ENCODE data around the gene CTSK.
"Not testable (repeated sequence)": the region's sequence is repeated elsewhere in the genome, so short reads cannot be mapped to it uniquely, and the experiment has no call there.

CTSK gene

GRCh38 chr1:150788946-150789345, 19.1 kb downstream of the CTSK start:
- TF ChIP-seq CTCF (conservative IDR thresholded peaks at IDR 0.05; ENCODE audit: low read depth, low read length), result no peak
- DNase-seq (ENCODE audit: low read depth), result no peak
- H3K4me3 ChIP-seq (ENCODE audit: low read length), result no peak overlapping the region

DNA sequence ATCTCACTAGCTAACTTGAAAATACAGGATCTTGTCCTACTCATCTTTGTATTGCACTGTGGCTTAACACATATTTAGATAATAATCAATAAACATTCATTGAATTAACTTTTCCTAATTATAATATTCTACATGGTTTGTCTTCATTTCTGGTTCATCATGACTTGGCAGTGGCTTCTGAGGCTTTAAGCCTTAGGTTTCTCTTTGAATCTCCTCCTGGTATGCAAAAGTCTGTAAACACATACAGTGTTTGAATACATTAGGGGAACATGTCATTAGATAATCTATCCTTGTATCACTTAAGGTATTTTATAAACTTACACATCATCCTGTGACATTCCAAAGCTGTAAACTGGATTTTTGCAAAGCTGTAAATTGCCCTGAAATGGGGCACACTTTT, 20.6 kb downstream of the CTSK start:
- no peak for DNase-seq (ENCODE audit: low read depth)
- TF ChIP-seq CTCF (conservative IDR thresholded peaks at IDR 0.05; ENCODE audit: low read depth, low read length), result no peak
- H3K4me3 ChIP-seq (ENCODE audit: low read length), result no peak overlapping the region

DNA sequence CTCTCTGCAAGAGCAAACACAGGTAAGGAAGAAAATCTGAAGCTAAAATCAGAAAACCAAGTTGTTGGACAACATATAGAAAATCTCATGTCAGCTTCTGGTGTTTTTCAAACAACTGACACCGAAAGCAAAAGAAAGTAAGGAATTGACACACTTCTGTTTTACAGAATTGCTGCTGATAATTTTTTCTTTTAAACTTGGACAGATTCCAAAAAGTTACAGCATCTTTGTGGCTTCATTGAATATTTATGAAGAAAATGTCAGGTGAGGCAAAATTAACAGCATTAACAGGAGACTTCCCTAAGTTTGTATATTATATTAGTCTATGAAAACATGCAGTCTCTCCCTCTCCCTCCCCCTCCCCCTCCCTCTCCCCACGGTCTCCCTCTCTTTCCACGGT, 27.6 kb downstream of the CTSK start:
- no peak for DNase-seq (ENCODE audit: low read depth)
- H3K4me3 ChIP-seq (ENCODE audit: low read length), result no peak overlapping the region
- TF ChIP-seq CTCF (conservative IDR thresholded peaks at IDR 0.05; ENCODE audit: low read depth, low read length), result no peak

DNA sequence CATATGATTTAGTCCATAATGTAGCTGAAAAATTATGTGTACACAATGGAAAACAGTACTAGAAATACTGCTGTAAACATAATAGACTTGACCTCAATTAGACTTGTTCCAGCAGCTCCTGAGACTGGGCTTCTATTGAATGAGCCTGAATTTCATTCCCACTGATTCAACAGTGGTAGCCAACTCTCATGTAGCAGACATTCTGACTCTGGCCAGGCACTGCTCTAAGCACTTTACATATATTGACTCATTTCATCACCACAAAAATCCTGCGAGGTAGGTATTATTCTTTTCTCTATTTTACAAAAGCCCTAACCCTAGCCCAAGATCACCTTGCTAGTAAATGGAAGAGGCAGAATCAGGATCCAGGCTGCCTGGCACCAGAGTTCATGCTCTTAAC, 29.7 kb downstream of the CTSK start:
- H3K4me3 ChIP-seq (ENCODE audit: low read length), result no peak overlapping the region
- no peak for TF ChIP-seq CTCF (conservative IDR thresholded peaks at IDR 0.05; ENCODE audit: low read depth, low read length)
- DNase-seq (ENCODE audit: low read depth), result no peak

DNA sequence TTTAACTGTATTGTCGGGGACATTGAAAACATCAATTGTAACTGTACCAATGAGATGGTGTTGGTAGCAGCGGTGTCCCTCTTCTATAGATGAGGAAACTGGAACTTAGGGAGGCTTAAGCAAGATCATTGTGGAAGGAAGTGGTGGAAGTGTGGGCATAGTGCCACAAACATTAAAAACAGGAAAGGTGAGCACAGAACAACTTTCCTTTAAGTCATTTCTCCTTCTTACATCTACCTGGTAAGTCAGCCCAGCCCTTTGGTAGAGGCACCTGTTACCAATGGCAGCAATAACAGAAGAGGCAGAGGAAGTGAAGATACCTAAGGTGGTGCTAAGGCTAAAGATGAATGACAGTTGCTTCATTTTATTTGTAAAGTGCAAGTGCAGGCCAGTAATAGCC, 30.5 kb downstream of the CTSK start:
- no peak overlapping the region for H3K4me3 ChIP-seq (ENCODE audit: low read length)
- no peak for DNase-seq (ENCODE audit: low read depth)
- TF ChIP-seq CTCF (conservative IDR thresholded peaks at IDR 0.05; ENCODE audit: low read depth, low read length), result no peak

DNA sequence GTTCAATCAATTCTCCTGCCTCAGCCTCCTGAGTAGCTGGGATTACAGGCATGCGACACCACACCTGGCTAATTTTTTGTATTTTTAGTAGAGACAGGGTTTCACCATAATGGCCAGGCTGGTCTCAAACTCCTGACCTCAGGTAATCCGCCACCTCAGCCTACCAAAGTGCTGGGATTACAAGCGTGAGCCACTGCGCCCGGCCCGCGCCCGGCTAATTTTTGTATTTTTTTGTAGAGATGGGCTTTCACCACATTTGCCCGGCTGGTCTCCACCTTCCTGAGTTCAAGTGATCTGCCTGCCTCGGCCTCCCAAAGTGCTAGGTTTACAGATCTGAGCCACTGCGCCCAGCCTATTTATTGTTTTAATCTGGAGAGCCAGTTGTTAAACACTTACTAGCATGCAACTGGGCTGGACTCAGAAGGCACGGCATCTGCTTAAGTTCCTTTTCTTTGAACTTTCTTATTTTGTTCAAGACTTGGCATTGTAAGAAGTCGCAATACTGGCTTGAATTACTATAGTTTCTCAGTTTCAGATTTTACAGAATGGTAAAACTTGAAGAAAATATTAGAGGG, 32.0 kb downstream of the CTSK start:
- DNase-seq (ENCODE audit: low read depth); H3K4me3 ChIP-seq (ENCODE audit: low read length): not testable (repeated sequence)

- no peak for DNase-seq (ENCODE audit: low read depth)
- no peak overlapping the region for H3K4me3 ChIP-seq (ENCODE audit: low read length)
- TF ChIP-seq CTCF (conservative IDR thresholded peaks at IDR 0.05; ENCODE audit: low read depth, low read length), result no peak
Measured at GRCh38 chr1:150775276-150775675, 32.8 kb downstream of the CTSK start.

- TF ChIP-seq CTCF (conservative IDR thresholded peaks at IDR 0.05; ENCODE audit: low read depth, low read length), result no peak
- no peak overlapping the region for H3K4me3 ChIP-seq (ENCODE audit: low read length)
- DNase-seq (ENCODE audit: low read depth), result no peak
Measured at GRCh38 chr1:150772326-150772725, 35.7 kb downstream of the CTSK start.

DNA sequence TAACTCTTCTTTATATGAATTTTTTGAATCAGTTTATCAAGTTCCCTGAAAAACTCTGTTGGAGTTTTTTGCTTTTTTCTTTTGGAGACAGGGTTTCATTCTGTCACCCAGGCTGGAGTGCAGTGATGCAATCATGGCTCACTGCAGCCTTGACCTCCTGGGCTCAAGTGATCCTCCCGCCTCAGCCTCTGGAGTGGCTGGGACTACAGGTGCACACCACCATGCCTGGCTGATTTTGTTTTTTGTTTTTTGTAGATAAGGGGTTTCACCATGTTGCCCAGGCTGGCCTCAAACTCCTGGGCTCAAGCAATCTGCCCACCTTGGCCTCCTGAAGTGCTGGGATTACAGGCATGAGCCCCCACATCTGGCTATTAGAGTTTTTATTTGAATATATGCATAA, 40.4 kb downstream of the CTSK start:
- not testable (repeated sequence) for DNase-seq (ENCODE audit: low read depth); H3K4me3 ChIP-seq (ENCODE audit: low read length)

- not testable (repeated sequence) for DNase-seq (ENCODE audit: low read depth); H3K4me3 ChIP-seq (ENCODE audit: low read length)
Measured at GRCh38 chr1:150765977-150766301, 42.1 kb downstream of the CTSK start.

Measured in retinal pigment epithelial cell (primary cell).